GM21367 (cell line): ENCODE results near the gene SFMBT1.

Experiments used
- ATAC-seq: cut with Tn5 transposase; IDR thresholded peaks from one replicate; pipeline ENCODE4 v1.9.1; 2021; ENCODE audit not compliant: unreplicated experiment

Gene SFMBT1

DNA sequence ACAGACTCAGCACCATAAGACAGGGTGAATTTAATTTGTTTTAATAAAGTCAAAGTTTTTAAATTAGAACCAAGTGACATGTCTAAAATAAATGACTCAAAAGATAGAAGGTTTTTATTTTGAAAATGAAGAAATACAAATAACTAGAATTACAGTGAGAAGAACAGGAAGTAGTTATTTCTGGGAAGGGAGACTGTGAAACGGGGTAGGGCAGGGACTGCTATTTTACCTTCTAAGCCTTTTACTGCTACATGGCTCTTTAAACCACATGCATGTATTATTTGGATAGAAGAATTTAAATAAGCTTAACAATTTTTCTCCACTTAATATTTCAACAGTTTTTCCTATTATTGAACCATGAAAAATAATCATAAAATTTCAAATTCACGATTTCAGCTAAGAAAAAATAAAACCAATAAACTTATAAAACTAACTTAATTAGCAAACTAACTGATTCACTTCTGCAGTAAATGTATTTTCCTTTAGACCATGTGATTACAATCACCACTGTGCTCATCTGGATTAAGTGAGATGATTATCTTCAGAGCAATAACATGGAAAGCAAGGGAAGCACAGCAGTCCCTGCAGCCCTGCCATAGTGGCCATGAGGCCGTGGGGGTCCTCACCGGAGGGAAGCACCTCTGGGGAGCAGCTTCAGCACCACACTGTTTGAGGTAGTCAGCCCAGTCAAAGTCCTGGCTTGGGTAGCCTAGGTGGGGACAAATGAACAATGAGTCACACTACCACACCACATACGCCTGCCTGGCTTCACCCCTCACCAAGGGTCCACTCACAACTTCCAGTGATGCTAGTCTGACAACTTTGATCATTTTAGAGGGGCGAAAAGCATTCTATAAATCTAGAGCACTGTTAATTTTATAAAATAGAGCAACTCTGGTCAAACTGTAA, 120.2 kb downstream of the SFMBT1 start:
- no peak for ATAC-seq

DNA sequence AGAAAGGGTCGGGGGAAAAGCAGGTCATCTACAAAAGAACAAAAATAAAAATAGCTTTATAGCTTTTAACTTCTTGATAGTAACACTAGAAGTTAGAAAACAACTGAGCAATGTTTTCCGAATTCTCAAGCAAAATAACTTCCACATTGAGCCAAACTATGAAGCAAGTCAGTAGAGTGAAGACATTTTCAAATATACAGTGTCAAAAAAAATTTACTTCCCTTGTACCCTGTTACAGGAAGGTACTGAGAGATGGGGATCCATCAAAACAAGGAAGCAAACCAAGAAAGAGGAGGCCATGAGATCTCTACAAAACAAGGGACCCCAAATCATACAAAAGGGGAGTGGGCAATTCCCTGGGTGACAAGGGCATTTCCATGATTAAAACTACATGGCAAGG, 121.9 kb downstream of the SFMBT1 start:
- ATAC-seq: no peak

DNA sequence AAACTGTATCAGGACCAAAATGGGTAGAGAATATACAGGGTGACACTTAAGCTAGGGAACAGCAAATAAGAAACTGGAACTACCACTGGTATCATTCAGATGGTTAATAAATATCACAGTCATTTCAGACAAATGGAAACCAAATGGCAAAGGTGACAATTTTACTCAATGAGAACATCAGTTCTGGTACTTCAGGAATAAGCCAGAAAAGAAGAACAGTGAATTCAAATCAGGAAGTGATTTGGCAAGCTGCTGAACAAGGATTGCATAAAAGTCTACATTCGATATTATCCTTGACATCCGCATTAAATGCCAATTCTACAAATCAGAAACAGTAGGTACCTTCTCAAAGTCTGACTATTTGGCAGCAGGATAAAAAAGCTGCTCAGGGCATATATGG, 125.0 kb downstream of the SFMBT1 start:
- ATAC-seq: no peak

DNA sequence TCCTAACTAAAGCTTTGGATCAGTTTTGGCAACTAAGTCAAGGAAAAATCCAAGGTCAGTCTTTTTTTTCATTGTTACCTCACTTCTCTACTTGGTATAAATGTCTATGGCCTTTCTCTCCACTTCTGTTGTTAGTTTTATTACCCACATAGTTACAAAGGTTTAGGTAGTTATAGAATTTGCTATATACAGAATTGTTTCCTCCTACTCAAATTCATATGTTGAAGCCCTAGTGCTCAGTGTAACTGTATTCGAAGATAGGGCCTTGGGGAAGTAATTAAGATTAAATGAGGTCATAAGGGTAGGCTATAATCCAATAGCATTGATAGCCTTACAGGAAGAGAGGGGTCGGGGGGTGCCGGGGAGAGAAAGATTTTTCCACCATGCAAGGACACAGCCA, 128.8 kb downstream of the SFMBT1 start:
- ATAC-seq: no peak

DNA sequence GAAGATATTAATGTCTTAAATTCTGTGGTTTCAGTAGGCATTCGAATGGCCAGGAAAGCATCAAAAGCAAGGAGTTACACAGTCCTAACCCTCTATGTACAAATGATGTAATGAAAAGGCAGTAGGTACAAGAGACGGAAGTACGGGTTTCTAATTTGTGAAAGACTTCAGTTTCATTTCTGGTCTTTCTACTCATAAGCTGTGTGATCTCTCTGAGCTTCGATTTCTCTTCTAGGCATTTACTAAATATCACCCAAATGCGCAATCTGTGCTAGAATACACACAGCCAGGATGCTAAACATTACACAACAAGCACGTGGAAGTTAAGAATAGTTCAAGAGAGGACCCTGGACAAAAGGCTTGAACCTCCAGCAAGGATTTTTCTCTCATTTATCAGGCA, 130.6 kb downstream of the SFMBT1 start:
- no peak for ATAC-seq

DNA sequence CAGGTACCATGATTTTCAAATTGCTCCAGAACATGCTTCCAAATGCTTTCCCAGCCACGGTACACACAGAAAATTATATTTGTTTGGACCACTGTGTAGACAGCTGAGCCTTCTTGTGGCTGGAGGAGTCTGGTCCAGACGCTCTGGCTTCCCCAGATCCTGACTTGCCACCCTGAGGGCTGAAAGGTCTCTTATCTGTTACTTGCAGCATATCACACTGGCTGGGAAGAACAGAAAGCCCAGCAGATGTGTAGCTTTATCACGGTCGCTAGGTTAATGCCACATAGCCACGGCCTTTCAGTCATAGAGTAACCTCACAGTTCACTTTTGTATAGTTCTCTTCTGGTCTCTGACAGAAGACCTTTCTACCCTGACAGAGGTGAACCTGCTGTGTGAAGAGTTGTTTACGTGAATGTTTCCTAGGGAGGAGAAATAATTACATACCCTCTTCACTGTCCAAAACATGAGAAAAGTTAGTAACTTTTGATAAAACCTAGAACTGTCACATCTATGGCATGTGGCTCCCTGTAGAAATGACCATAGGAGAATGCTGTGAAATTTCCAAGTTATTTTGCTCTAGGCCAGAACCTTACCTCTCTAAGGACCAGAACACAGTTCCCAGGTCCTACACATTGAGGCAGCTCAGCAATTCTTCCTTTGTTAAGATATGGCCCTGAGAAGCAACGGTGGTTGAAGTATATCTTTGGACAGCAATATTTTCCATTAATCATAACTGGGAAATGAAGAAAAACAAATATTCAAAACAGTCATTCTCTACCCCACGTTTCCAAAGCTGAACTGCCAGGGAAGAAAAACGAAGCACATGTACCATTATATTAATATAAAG, 132.8 kb downstream of the SFMBT1 start:
- ATAC-seq: no peak

DNA sequence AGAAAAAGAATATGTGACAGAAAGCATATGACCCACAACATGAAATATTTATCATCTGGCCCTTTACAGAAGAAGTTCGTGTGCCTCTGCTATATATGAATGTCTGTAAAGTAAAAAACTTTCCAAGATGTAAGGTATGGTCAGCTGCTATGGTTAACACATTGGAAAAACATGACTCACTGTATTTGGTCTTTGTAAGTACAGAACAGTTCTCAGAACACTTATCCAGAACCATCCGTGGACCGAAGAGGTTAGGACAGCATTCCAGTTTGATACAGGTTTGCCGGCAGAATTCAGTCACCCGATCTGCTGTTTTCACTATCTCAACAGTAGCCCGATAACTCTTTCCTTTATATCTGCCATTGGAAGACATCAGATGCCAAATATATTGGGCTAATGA, 135.1 kb downstream of the SFMBT1 start:
- ATAC-seq: no peak

DNA sequence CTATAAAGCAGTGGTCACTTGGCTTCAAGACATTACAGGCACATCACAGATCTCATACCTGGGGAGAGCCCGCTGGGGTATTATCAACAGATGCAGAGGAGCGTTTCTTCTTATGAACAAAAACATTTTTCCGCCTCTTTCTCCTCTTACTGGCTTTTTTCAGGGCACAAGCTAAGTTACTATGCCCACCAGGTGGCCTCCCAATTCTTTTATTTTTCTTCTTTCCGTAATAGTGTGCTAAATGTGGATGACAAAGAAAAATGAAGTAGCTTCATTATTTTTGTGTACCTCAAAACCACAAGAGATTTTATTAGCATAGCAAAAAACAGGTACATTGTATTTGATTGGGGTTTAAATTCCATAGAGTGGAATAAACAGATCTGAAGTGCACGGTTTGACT, 138.4 kb downstream of the SFMBT1 start:
- ATAC-seq: no peak

DNA sequence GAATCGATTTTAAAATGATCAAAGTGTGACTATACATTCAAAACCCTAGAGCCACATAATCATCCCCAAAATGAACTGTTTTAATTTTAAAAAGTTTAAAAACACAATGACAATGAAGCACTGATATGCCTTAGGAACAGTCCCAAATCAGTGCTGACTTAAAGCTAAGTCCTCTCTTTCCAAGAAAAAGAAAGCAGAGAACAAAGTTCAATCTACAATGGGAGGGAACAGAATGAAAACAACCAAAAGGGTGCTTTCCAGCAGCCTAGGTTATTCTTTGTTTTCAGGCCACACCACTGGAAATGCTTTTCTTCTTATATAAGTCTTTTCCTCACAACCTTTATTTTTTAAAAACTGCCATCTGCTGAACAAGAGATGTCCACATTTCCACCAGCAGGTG, 141.3 kb downstream of the SFMBT1 start:
- no peak for ATAC-seq

DNA sequence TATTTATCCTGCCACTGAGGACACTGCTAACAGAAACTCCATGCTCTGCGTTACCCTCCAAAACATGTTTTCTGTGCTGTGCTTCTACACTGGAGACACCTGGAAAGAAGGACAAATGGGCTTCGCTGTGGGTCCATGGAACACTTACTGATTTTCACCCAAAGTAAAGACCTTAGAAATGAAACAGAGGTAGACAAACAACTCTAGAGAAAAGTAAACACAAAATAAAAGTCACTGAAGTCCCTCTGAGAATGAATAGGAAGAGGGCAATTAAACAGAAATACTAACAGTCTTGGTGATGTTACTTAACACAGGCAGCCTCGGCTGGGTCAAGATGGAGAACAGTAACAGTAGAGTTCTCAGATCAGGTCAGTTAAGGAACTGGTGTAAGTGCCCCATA, 141.9 kb downstream of the SFMBT1 start:
- ATAC-seq: no peak

DNA sequence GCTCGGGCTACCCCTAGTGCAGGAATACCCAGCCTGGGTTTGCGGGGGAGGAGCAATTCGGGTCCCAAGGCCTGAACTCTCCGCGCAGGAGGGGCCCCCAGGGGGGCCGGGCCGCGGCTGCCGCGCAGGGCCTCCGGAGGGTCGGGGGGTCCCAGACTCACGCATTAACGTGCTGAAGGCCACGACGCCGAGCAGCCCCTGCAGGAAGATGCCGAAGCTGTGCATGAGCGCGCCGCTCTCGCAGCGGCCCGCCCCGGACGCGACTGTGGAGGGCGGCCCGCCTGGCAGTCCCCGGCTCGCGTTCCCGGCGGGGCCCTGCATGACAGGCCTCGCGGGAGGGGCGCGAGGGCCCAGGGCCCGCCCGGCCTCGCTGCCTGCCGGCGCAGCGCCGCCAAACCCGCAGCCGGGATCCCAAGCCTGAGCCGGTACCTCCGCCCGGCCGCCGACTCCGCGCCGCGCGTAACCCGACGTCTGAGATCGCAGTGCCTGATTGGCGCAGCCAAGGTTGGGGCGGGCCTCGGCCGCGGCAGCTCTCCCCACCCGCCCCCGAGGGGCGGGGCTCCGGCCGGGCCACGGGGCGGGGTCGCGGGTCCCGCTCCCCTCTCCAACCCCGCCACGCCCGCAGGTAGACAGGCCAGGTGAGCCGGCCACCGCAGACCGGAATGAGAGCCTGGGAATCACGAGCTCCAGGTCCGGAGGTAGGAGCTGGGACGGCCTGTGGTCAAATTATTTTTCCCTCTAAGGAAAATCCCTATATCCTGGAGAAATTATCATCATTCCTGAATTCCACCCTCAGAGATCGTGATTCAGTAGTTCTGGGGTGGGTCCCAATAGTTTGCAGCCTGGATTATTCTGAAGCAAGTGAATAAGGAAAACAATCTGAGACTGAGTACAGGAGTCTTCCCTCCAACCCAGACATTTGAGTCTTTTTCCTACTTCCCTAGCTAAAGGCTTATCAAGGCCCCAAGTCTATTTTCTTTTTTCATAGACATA, 148.4 kb downstream of the SFMBT1 start, which contains the start of gene STIMATE:
STIMATE (minus strand) TSS at position 419 of the 993 bp plus-strand sequence; CDS start at position 321, 98 bp downstream.
- ATAC-seq: peak; percentile 82

DNA sequence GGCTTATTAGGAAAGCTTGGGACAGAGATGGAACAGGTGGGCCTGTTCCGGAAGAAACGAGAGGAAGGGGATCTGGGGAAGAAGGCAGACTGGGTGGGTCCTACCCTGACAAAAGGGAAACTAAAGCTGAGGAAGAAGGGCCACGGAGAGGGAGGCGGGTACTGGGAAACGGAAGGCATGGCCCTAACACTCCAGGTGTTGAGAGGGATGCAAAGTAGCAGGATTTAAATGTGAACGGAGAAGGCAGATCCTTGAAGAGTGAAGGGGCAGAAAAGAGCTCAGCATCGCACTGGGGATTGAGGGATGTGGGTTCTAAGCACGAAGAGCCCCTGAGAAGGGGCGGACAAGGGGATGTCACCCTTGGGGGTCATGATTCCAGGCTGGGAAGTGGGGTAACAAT, 149.3 kb downstream of the SFMBT1 start:
- no peak for ATAC-seq

DNA sequence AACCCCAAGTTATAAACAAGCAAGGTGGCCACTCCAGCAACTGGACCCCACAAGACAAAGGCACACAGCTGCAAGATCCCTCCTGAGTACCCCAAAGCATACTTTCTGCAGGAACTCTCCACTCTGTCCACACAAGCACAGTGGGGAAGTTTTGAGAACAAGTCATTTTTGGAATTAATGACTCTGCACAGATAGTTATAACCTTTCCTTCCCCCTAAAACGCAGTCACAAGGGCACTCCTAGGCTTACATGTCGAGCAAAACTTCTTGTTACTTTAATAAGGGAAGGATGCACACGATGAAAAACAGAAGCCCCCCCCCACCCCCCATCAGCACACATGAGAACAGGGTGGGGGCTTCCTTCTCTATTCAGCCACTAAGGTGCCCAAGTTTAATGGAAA, 149.7 kb downstream of the SFMBT1 start:
- no peak for ATAC-seq

DNA sequence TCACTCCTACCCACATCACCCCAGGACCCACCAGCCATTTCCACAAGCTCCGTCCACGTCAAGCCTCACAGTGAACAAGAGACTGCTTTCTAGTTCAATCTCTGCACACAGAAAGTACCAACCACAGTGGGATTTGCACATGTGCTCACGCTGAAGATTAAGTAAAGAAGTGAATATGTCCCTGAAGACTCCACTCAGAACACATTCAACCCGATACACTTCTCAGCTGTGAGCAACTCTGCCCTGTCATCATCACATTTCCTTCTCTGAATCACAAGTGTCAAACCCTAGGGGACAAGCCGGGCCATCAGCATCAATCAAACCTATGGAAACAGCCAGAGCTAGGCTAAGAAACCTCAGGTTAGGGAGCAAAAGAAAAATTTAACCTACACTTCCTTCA, 150.5 kb downstream of the SFMBT1 start:
- ATAC-seq: no peak

DNA sequence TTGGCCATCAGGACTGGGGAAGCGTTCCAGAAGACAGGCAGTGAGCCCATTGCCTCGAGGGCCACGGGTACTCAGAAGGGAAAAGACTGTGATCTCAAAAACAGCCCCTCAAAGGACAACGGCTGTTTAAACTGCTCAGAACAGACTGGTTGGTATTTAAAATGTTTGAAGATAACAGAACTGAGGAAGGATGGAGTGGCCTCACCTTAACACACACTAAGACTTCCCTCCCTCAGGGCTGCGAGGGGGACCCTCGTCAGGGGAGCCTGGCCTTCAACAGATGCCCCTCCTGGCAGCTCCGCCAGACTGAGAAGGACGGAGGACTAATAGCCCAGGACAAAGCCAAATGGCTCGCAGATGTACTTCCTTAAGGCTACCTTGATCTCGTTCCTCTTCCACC, 151.1 kb downstream of the SFMBT1 start:
- ATAC-seq: no peak

DNA sequence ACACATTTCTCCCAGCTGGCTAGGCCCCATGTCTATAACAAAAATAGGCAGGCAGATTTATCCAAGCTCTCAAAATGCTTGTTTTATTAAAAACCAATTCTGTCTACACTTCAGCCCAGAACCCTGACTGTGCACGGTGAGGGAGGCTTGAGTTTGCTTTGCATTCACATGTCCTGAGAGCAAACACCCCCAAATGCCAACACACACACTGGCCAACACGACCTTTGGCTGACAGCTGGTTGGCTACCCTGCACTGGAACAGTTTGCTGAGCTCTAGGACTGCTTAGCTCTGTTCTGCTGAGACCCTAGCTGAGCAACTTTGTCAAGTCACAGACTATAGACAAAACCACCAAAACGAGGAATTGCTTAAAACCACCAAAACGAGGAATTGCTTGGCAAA, 152.2 kb downstream of the SFMBT1 start:
- ATAC-seq: no peak

DNA sequence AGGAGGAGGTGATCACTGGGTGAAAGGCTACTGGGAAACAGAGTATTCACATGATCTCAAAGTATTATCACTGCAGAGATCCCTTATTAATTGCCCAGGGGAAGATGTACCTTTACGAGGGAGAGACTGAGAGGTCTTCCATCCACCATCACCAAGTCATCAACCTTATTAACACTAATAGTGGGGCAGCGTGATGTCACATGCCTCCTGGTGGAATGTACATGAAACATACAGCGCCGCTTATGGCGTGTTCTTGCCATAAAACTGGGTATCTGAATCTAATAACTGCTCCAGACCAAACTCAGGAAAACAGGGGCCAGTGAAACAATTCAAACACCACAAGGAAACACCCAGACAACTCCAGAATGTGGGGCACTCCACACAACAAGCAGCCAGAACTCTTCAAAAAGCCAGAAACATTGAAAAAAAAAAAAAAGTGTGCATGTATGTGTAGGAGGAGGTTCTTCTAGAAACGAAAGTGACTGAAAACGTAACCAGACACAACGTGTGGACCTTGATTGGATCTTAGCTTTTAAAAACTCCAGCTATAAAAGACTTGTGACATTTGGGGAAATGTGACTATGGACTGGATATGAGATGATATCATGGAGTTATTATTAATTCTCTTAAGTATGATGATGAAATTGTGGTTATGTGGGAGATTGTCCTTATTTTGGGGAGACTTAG, 153.1 kb downstream of the SFMBT1 start:
- ATAC-seq: no peak

DNA sequence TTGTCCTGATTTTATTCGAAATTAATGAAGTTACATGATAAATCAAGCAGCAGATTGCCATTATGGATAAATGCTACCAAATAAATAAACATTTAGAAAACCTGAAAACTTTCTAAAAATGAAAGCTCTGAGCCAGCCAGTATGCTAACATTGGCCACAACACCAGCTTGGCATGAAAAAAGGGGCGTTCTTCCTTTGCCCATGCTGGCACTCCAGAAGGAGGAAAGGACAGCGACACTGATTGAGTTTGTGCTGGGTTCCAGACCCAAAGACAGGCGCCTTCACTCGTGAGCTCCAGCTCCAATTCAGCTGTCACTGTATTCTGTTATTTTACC, 153.6 kb downstream of the SFMBT1 start:
- no peak for ATAC-seq

DNA sequence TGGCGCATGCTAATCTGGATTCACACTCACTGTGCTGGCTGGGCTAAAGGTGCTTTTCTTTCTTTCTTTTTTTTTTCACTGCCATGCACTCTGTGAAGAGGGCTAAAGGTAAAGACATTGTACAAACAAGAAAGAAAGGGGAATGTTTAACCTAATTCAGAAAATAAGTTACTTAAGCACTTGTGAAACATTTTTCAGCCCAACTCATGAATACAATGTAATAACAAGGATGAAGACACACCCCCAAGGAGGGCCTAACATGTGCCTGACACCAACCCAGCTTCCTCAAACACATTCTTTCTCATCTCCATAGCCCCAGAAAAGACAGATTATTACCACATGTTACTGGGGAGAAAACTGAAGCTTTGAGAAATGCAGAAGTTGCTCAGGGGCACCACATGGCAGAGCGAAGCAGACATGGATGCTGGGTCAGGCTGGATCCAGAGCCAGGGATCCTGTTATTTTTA, 154.2 kb downstream of the SFMBT1 start:
- ATAC-seq: no peak

DNA sequence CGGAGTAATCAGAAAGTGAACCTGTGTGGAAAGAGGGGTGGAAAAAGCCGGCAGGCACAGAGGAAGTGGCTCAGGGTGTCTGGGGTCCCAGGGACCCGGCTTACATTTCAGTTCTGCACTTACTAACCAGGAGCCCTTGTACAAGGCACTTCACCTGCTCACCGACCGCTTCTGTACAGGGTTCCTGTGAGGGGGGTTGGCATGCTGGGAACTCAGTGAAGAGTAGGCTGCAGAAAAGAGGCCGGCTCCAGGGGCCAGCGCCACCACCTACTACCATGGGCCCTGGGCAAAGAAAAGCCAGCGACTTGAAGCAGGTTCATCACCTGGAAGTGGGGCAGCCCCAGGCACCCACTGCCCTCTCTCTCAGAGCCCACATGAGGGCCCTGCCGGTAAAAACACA, 154.7 kb downstream of the SFMBT1 start:
- no peak for ATAC-seq
